ENCODE results near the gene SERPINA3. TPM values are rescaled to one million over a fixed set of nuclear protein-coding genes. Genes with fewer than 3 reads are reported as not detected.
A peak's percentile ranks its signal among the peaks of the same experiment; 100 is the strongest.

The SERPINA3 gene
- total RNA-seq, 1 experiment from 2014 or later = 196 TPM

- DNase-seq (ENCODE audit: low read depth, low spot score) = no peak
- in situ Hi-C loops (cut with HindIII; ENCODE audit: low pct_unique_long_range_greater_than_20kb, low sequenced_read_pairs) = no loop called here
Measured at GRCh38 chr14:94660306-94660946, 48.2 kb downstream of the SERPINA3 start.

DNA sequence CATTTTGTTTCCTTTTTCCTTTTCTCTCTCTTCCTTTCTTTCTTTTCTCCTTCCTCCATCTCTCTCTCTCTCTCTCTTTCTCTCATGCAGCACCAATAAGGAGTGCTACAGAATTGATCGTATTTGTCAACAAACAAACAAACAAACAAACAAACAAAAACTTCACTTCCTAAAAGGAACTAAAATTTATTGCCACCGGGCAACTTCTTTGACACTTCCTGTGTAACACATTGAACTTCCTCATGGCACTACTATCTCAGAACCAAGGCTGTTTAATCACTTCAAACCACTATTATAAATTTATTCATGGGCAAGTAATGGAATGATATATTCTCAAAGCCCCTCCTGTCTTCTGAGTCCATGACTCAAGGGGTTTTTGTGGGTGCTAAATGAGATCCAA is 51.3 kb downstream of the SERPINA3 start:
- in situ Hi-C loops (cut with HindIII; ENCODE audit: low pct_unique_long_range_greater_than_20kb, low sequenced_read_pairs) = no loop called here

GRCh38 chr14:94663965-94664704 is 51.9 kb downstream of the SERPINA3 start:
- in situ Hi-C loops (cut with HindIII; ENCODE audit: low pct_unique_long_range_greater_than_20kb, low sequenced_read_pairs) = no loop called here
- DNase-seq (ENCODE audit: low read depth, low spot score) = no peak

More for the DNA sequence above, 51.3 kb downstream of the SERPINA3 start:
- no peak for DNase-seq (ENCODE audit: low read depth, low spot score)

GRCh38 chr14:94665121-94665520 is 52.9 kb downstream of the SERPINA3 start:
- no peak for DNase-seq (ENCODE audit: low read depth, low spot score)
- in situ Hi-C loops (cut with HindIII; ENCODE audit: low pct_unique_long_range_greater_than_20kb, low sequenced_read_pairs) = no loop called here

- in situ Hi-C loops (cut with HindIII; ENCODE audit: low pct_unique_long_range_greater_than_20kb, low sequenced_read_pairs) = no loop called here
- DNase-seq (ENCODE audit: low read depth, low spot score) = no peak
Measured at GRCh38 chr14:94665544-94665943, 53.4 kb downstream of the SERPINA3 start.

GRCh38 chr14:94670692-94671285 is 58.6 kb downstream of the SERPINA3 start:
- DNase-seq (ENCODE audit: low read depth, low spot score) = no peak
- in situ Hi-C loops (cut with HindIII; ENCODE audit: low pct_unique_long_range_greater_than_20kb, low sequenced_read_pairs) = no loop called here

GRCh38 chr14:94671870-94672444 is 59.8 kb downstream of the SERPINA3 start:
- DNase-seq (ENCODE audit: low read depth, low spot score) = peak; percentile 17
- in situ Hi-C loops (cut with HindIII; ENCODE audit: low pct_unique_long_range_greater_than_20kb, low sequenced_read_pairs) = no loop called here

- no peak for DNase-seq (ENCODE audit: low read depth, low spot score)
- in situ Hi-C loops (cut with HindIII; ENCODE audit: low pct_unique_long_range_greater_than_20kb, low sequenced_read_pairs) = no loop called here
Measured at GRCh38 chr14:94673071-94673470, 60.9 kb downstream of the SERPINA3 start.

Other genes starting within 250 kb of the SERPINA3 start
- not detected in 2 replicates for gene SERPINA2, start 245.7 kb upstream of the SERPINA3 start, total RNA-seq (2014; rRNA removed; shearing (Covaris generic))
- 0.92 and 1.7 TPM in 2 replicates for gene SERPINA1, start 223.8 kb upstream of the SERPINA3 start, total RNA-seq (2014; rRNA removed; shearing (Covaris generic))
- gene SERPINA11, start 159.6 kb upstream of the SERPINA3 start, total RNA-seq (2014; rRNA removed; shearing (Covaris generic)) = not detected in 2 replicates
- gene SERPINA9, start 136.2 kb upstream of the SERPINA3 start, total RNA-seq (2014; rRNA removed; shearing (Covaris generic)) = not detected in 2 replicates
- gene SERPINA12, start 102.9 kb upstream of the SERPINA3 start, total RNA-seq (2014; rRNA removed; shearing (Covaris generic)) = not detected in 2 replicates
- gene SERPINA4, start 50.9 kb upstream of the SERPINA3 start, total RNA-seq (2014; rRNA removed; shearing (Covaris generic)) = not detected in 2 replicates
- 0.16 and 0.32 TPM in 2 replicates for gene SERPINA5, start 31.0 kb upstream of the SERPINA3 start, total RNA-seq (2014; rRNA removed; shearing (Covaris generic))
- not detected in 2 replicates for gene GSC, start 157.7 kb downstream of the SERPINA3 start, total RNA-seq (2014; rRNA removed; shearing (Covaris generic))